CD4-positive, CD25-positive, alpha-beta regulatory T cell (primary cell): ENCODE results near the gene SPOCK3. TPM values are rescaled to one million over a fixed set of nuclear protein-coding genes. Genes with fewer than 3 reads are reported as not detected.

Experiments used
- ATAC-seq, 2 donors: fragments of 150-1000 bp; cut with Tn5 transposase; one replicate each; pipeline ENCODE4 v1.10.0; 2021; ENCODE audit warnings: low read depth in 2 of 2, moderate number of reproducible peaks in 2 of 2, moderate library complexity in 1 of 2
- DNase-seq, 3 donors: peaks; one replicate each; pipeline versions ENCODE4 v3.0.0 to v3.0.0-alpha.2; 2012 to 2022; ENCODE audit warnings: mixed read lengths in 1 of 3
- H3K27ac ChIP-seq: one replicate; pipeline ENCODE4 v1.7.0; 2013; ENCODE audit warnings: mild to moderate bottlenecking, low read length; ENCODE audit not compliant: insufficient read depth, poor library complexity, severe bottlenecking
- H3K27me3 ChIP-seq: one replicate; pipeline ENCODE4 v1.7.0; 2013; ENCODE audit warnings: low read length; ENCODE audit not compliant: control insufficient read depth, insufficient read depth
- H3K36me3 ChIP-seq: one replicate; pipeline ENCODE4 v1.7.0; 2013; ENCODE audit warnings: mild to moderate bottlenecking, low read length, moderate library complexity; ENCODE audit not compliant: control insufficient read depth, insufficient read depth
- H3K4me1 ChIP-seq: 2 replicates; pipeline ENCODE4 v1.7.0; 2013; ENCODE audit warnings: mild to moderate bottlenecking, low read length; ENCODE audit not compliant: insufficient read depth, control insufficient read depth, poor library complexity, severe bottlenecking
- H3K4me3 ChIP-seq: one replicate; pipeline ENCODE4 v1.7.0; 2013; ENCODE audit warnings: low read depth, mild to moderate bottlenecking, low read length, moderate library complexity
- H3K9me3 ChIP-seq, 2 experiments: 1 replicate in 1 of 2; 2 replicates in 1 of 2; pipeline ENCODE4 v1.7.0; 2013; ENCODE audit warnings: low read length in 2 of 2, mild to moderate bottlenecking in 1 of 2, moderate library complexity in 1 of 2; ENCODE audit not compliant: control insufficient read depth in 2 of 2
- H3K27ac Mint-ChIP-seq, 3 donors: one replicate each; pipeline ENCODE4 v1.8.0; 2020 to 2022; ENCODE audit warnings: mild to moderate bottlenecking in 3 of 3, mixed read lengths in 3 of 3, moderate library complexity in 2 of 3
- H3K27me3 Mint-ChIP-seq: one replicate; pipeline ENCODE4 v1.8.0; 2022; ENCODE audit warnings: mild to moderate bottlenecking, mixed read lengths
- H3K36me3 Mint-ChIP-seq: one replicate; pipeline ENCODE4 v1.8.0; 2020; ENCODE audit warnings: mixed read lengths
- H3K4me1 Mint-ChIP-seq, 4 donors: one replicate each; pipeline ENCODE4 v1.8.0; 2020 to 2022; ENCODE audit warnings: mixed read lengths in 4 of 4, mild to moderate bottlenecking in 1 of 4
- H3K4me3 Mint-ChIP-seq, 4 donors: one replicate each; pipeline ENCODE4 v1.8.0; 2020 to 2022; ENCODE audit warnings: mild to moderate bottlenecking in 4 of 4, mixed read lengths in 4 of 4, moderate library complexity in 3 of 4
- H3K9me3 Mint-ChIP-seq, 7 donors: one replicate each; pipeline ENCODE4 v1.8.0; 2020 to 2022; ENCODE audit warnings: mixed read lengths in 7 of 7, mild to moderate bottlenecking in 3 of 7, moderate library complexity in 2 of 7
- polyA plus RNA-seq, 4 donors: library from polyadenylated mRNA; unstranded; fragments of 300-500 nt; fragmentation: Illumina TruSeq; gene quantifications; one replicate each; pipeline ENCODE4 v1.2.3, GENCODE V29; 2021
- total RNA-seq: library from RNA; stranded (reverse); gene quantifications from one replicate; pipeline ENCODE4 v1.2.3, GENCODE V29; 2022

The SPOCK3 gene
- total and polyA plus RNA-seq, 5 donors from 2014 or later = not detected

DNA sequence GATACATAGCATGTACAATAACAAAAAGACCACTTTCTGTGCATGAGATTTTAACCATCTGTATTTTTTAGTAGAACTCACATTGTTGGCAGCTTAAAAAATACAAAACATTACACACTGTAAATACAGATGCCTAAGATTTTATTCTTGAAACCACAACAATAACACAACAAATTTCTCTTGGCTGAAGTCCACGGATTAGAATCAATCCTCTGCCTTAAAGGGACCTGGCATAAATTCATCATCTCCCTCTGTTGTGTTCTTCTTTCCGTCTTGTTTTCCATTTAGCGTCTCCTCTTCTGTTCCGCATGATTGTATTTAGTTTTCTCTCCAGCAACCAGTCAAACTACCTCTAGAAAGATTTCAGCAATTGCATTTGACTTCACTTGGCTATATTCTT is 231.0 kb downstream of the SPOCK3 start:
- Mint-ChIP-seq H3K4me1 (no peaks in the 10 kb centered on the region), H3K27me3 (no peaks in the 10 kb centered on the region)

GRCh38 chr4:167000141-167000852 is 234.0 kb downstream of the SPOCK3 start:
- Mint-ChIP-seq H3K27me3 (no peaks in the 10 kb centered on the region), H3K4me3 (no peak overlapping the region), H3K9me3 (peaks cover 0 to 4% (median 0%) of the 10 kb centered on the region in 7 donors), H3K4me1 (no peaks in the 10 kb centered on the region), H3K27ac (no peak overlapping the region), H3K36me3 (no peaks in the 10 kb centered on the region)
- no peak overlapping the region for H3K27ac ChIP-seq
- H3K4me1 ChIP-seq = no peaks in the 10 kb centered on the region
- H3K9me3 ChIP-seq = no peaks in the 10 kb centered on the region
- no peaks in the 10 kb centered on the region for H3K27me3 ChIP-seq
- ATAC-seq (no peak), DNase-seq (no peak)
- no peaks in the 10 kb centered on the region for H3K36me3 ChIP-seq
- no peak overlapping the region for H3K4me3 ChIP-seq

More for the DNA sequence above, 231.0 kb downstream of the SPOCK3 start:
- Mint-ChIP-seq H3K36me3 (no peaks in the 10 kb centered on the region), H3K9me3 (peaks cover 0 to 4% (median 0%) of the 10 kb centered on the region in 7 donors), H3K27ac (no peak overlapping the region), H3K4me3 (no peak overlapping the region)
- no peaks in the 10 kb centered on the region for H3K4me1 ChIP-seq
- DNase-seq (no peak), ATAC-seq (no peak)
- H3K27me3 ChIP-seq = no peaks in the 10 kb centered on the region
- H3K9me3 ChIP-seq = no peaks in the 10 kb centered on the region
- no peak overlapping the region for H3K27ac ChIP-seq
- H3K4me3 ChIP-seq = no peak overlapping the region
- no peaks in the 10 kb centered on the region for H3K36me3 ChIP-seq

GRCh38 chr4:166996216-166996615 is 238.1 kb downstream of the SPOCK3 start:
- H3K9me3 Mint-ChIP-seq = peaks cover 0 to 10% (median 0%) of the 10 kb centered on the region in 7 donors
- H3K27ac Mint-ChIP-seq = no peak overlapping the region
- H3K4me1 Mint-ChIP-seq = no peaks in the 10 kb centered on the region
- no peaks in the 10 kb centered on the region for H3K27me3 Mint-ChIP-seq
- ATAC-seq (no peak), DNase-seq (no peak)
- Histone ChIP-seq H3K27me3 (no peaks in the 10 kb centered on the region), H3K9me3 (peaks cover 0 to 2% of the 10 kb centered on the region in 2 experiments), H3K4me1 (no peaks in the 10 kb centered on the region), H3K36me3 (no peaks in the 10 kb centered on the region), H3K4me3 (no peak overlapping the region), H3K27ac (no peak overlapping the region)
- no peaks in the 10 kb centered on the region for H3K36me3 Mint-ChIP-seq
- H3K4me3 Mint-ChIP-seq = no peak overlapping the region

GRCh38 chr4:166994686-166995085 is 239.6 kb downstream of the SPOCK3 start:
- no peak overlapping the region for H3K27ac Mint-ChIP-seq
- no peak overlapping the region for H3K4me3 Mint-ChIP-seq
- DNase-seq (no peak), ATAC-seq (no peak)
- no peaks in the 10 kb centered on the region for H3K36me3 Mint-ChIP-seq
- Histone ChIP-seq H3K9me3 (peaks cover 0 to 2% of the 10 kb centered on the region in 2 experiments), H3K4me1 (no peaks in the 10 kb centered on the region), H3K27me3 (no peaks in the 10 kb centered on the region), H3K27ac (no peak overlapping the region), H3K36me3 (no peaks in the 10 kb centered on the region), H3K4me3 (no peak overlapping the region)
- no peaks in the 10 kb centered on the region for H3K27me3 Mint-ChIP-seq
- H3K4me1 Mint-ChIP-seq = no peaks in the 10 kb centered on the region
- H3K9me3 Mint-ChIP-seq = peaks cover 0 to 10% (median 0%) of the 10 kb centered on the region in 7 donors

GRCh38 chr4:166991006-166991561 is 243.2 kb downstream of the SPOCK3 start:
- Histone ChIP-seq H3K4me1 (no peaks in the 10 kb centered on the region), H3K4me3 (no peak overlapping the region), H3K27me3 (no peaks in the 10 kb centered on the region), H3K27ac (no peak overlapping the region), H3K36me3 (no peaks in the 10 kb centered on the region), H3K9me3 (peaks cover 0 to 2% of the 10 kb centered on the region in 2 experiments)
- Mint-ChIP-seq H3K4me3 (no peak overlapping the region), H3K9me3 (peaks cover 0 to 9% (median 3%) of the 10 kb centered on the region in 7 donors), H3K4me1 (no peaks in the 10 kb centered on the region), H3K27me3 (no peaks in the 10 kb centered on the region), H3K27ac (no peak overlapping the region), H3K36me3 (no peaks in the 10 kb centered on the region)
- ATAC-seq (no peak), DNase-seq (no peak)

- H3K27me3 ChIP-seq = no peaks in the 10 kb centered on the region
- no peaks in the 10 kb centered on the region for H3K4me1 ChIP-seq
- H3K36me3 ChIP-seq = no peaks in the 10 kb centered on the region
- DNase-seq (no peak), ATAC-seq (no peak)
- Mint-ChIP-seq H3K4me1 (no peaks in the 10 kb centered on the region), H3K36me3 (no peaks in the 10 kb centered on the region), H3K27ac (no peak overlapping the region), H3K27me3 (no peaks in the 10 kb centered on the region), H3K4me3 (no peak overlapping the region), H3K9me3 (peaks cover 0 to 9% (median 3%) of the 10 kb centered on the region in 7 donors)
- peaks cover 0 to 2% of the 10 kb centered on the region in 2 experiments for H3K9me3 ChIP-seq
- no peak overlapping the region for H3K4me3 ChIP-seq
- H3K27ac ChIP-seq = no peak overlapping the region
These were observed 244.4 kb downstream of the SPOCK3 start for GRCh38 chr4:166989886-166990285.

- no peak overlapping the region for H3K4me3 ChIP-seq
- Mint-ChIP-seq H3K27ac (no peak overlapping the region), H3K36me3 (no peaks in the 10 kb centered on the region), H3K9me3 (peaks cover 0 to 5% (median 2%) of the 10 kb centered on the region in 7 donors), H3K4me3 (no peak overlapping the region), H3K4me1 (no peaks in the 10 kb centered on the region), H3K27me3 (no peaks in the 10 kb centered on the region)
- DNase-seq = no peak
- ATAC-seq = no peak
- no peak overlapping the region for H3K27ac ChIP-seq
- no peaks in the 10 kb centered on the region for H3K9me3 ChIP-seq
- H3K4me1 ChIP-seq = no peaks in the 10 kb centered on the region
- no peaks in the 10 kb centered on the region for H3K36me3 ChIP-seq
- H3K27me3 ChIP-seq = no peaks in the 10 kb centered on the region
These were observed 247.3 kb downstream of the SPOCK3 start for GRCh38 chr4:166987026-166987425.

GRCh38 chr4:166981847-166982246 is 252.4 kb downstream of the SPOCK3 start:
- H3K4me1 Mint-ChIP-seq = no peaks in the 10 kb centered on the region
- no peak overlapping the region for H3K27ac Mint-ChIP-seq
- no peaks in the 10 kb centered on the region for H3K36me3 Mint-ChIP-seq
- Histone ChIP-seq H3K4me3 (no peak overlapping the region), H3K27me3 (no peaks in the 10 kb centered on the region), H3K36me3 (no peaks in the 10 kb centered on the region), H3K9me3 (no peaks in the 10 kb centered on the region), H3K27ac (no peak overlapping the region), H3K4me1 (no peaks in the 10 kb centered on the region)
- no peaks in the 10 kb centered on the region for H3K27me3 Mint-ChIP-seq
- no peak for DNase-seq
- no peak for ATAC-seq
- H3K4me3 Mint-ChIP-seq = no peak overlapping the region
- H3K9me3 Mint-ChIP-seq = peaks cover 0 to 16% (median 3%) of the 10 kb centered on the region in 7 donors
